HepG2 (cell line): Measurements from ENCODE around the gene FOXK2. TPM values are rescaled to one million over a fixed set of nuclear protein-coding genes. Genes with fewer than 3 reads are reported as not detected.
A peak's percentile ranks its signal among the peaks of the same experiment; 100 is the strongest.

ENCODE experiments used
- CBX2 ChIP-seq, 2 experiments: fragments of 200-600 bp in 1 of 2; sonication (generic); formaldehyde crosslinking in 1 of 2; IDR thresholded peaks; 2 replicates each; pipeline versions ENCODE4 v1.7.0 to v1.8.1; 2018 to 2022; ENCODE audit warnings: low read depth in 2 of 2, low read length in 1 of 2, mild to moderate bottlenecking in 1 of 2, missing genetic modification reagents in 1 of 2
- HOXA5 ChIP-seq: sonication (generic); formaldehyde crosslinking; IDR thresholded peaks from 2 replicates; pipeline ENCODE4 v1.4.0; 2020; ENCODE audit warnings: missing genetic modification reagents
- PITX1 ChIP-seq: sonication (generic); formaldehyde crosslinking; IDR thresholded peaks from 2 replicates; pipeline ENCODE4 v1.5.1; 2020; ENCODE audit warnings: mild to moderate bottlenecking, missing genetic modification reagents
- SP1 ChIP-seq, 2 experiments: fragments of 450-650 bp in 1 of 2; sonication (generic) in 1 of 2; formaldehyde crosslinking in 1 of 2; IDR thresholded peaks; 2 replicates each; pipeline versions ENCODE4 v1.4.0 to v1.6.1; 2016 to 2020; ENCODE audit warnings: missing genetic modification reagents in 1 of 2
- SP2 ChIP-seq: sonication (generic); formaldehyde crosslinking; IDR thresholded peaks from 2 replicates; pipeline ENCODE4 v1.5.1; 2020; ENCODE audit warnings: mild to moderate bottlenecking, missing genetic modification reagents
- ZNF10 ChIP-seq: sonication (generic); formaldehyde crosslinking; IDR thresholded peaks from 2 replicates; pipeline ENCODE4 v1.4.0; 2020; ENCODE audit warnings: mild to moderate bottlenecking, low read depth, missing genetic modification reagents, borderline replicate concordance
- ZNF343 ChIP-seq: sonication (generic); formaldehyde crosslinking; IDR thresholded peaks from 2 replicates; pipeline ENCODE4 v1.4.0; 2020; ENCODE audit warnings: mild to moderate bottlenecking, missing genetic modification reagents
- ZNF615 ChIP-seq: sonication (generic); formaldehyde crosslinking; IDR thresholded peaks from 2 replicates; pipeline ENCODE4 v1.5.0; 2020; ENCODE audit warnings: mild to moderate bottlenecking, missing genetic modification reagents, borderline replicate concordance
- ZNF644 ChIP-seq: IDR thresholded peaks from 2 replicates; pipeline ENCODE4 v1.6.1; 2016; ENCODE audit warnings: low read depth
- ZNF7 ChIP-seq: IDR thresholded peaks from 2 replicates; pipeline ENCODE4 v1.6.1; 2016; ENCODE audit warnings: missing biosample characterization, missing genetic modification reagents
- ZNF75D ChIP-seq: sonication (generic); formaldehyde crosslinking; IDR thresholded peaks from 2 replicates; pipeline ENCODE4 v1.8.1; 2023; ENCODE audit warnings: missing genetic modification reagents, mild to moderate bottlenecking, borderline replicate concordance
- polyA plus RNA-seq, 8 experiments: library from polyadenylated mRNA; depleted of rRNA in 3 of 8; stranded (reverse) in 7 of 8; unstranded in 1 of 8; fragments of >200 nt; fragmentation: Illumina TruSeq in 4 of 8; extraction: Trizol in 4 of 8; gene quantifications; 2 replicates each; pipeline versions ENCODE4 v1.2.1 to v1.2.3, GENCODE V29; 2011 to 2016; ENCODE audit warnings: low read depth in 4 of 8, missing spikeins in 1 of 8, mixed read lengths in 1 of 8; ENCODE audit not compliant: insufficient read depth in 1 of 8
- total RNA-seq, 5 experiments: library from RNA; depleted of rRNA; stranded (reverse); fragments of >200 nt; fragmentation: Illumina TruSeq; extraction: Trizol; gene quantifications; 2 replicates each; pipeline ENCODE4 v1.2.3, GENCODE V29; 2016; ENCODE audit warnings: low read depth in 1 of 5
- TF ChIP-seq, protein P1 (sequence below): IDR thresholded peaks from 2 replicates; pipeline ENCODE4 v1.6.1; 2016; ENCODE audit warnings: missing compliant biosample characterization, missing genetic modification reagents, borderline replicate concordance
- TF ChIP-seq, protein P2 (sequence below): sonication (generic); formaldehyde crosslinking; IDR thresholded peaks from 2 replicates; pipeline ENCODE4 v1.5.0; 2020; ENCODE audit warnings: missing genetic modification reagents
- TF ChIP-seq, protein P3 (sequence below): IDR thresholded peaks from 2 replicates; pipeline ENCODE4 v1.6.1; 2016; ENCODE audit warnings: missing genetic modification reagents, missing compliant biosample characterization
- TF ChIP-seq, protein P4 (sequence below): sonication (generic); formaldehyde crosslinking; IDR thresholded peaks from 2 replicates; pipeline ENCODE4 v1.4.0; 2020; ENCODE audit warnings: missing genetic modification reagents, mild to moderate bottlenecking, borderline replicate concordance
- TF ChIP-seq, protein P5 (sequence below): sonication (generic); formaldehyde crosslinking; IDR thresholded peaks from 2 replicates; pipeline ENCODE4 v1.8.0; 2022; ENCODE audit warnings: missing genetic modification reagents, mild to moderate bottlenecking, moderate library complexity, borderline replicate concordance
- TF ChIP-seq, protein P6 (sequence below): sonication (generic); formaldehyde crosslinking; IDR thresholded peaks from 2 replicates; pipeline ENCODE4 v1.9.0; 2022; ENCODE audit warnings: missing genetic modification reagents, mild to moderate bottlenecking, borderline replicate concordance

Gene FOXK2
- total and polyA plus RNA-seq, 2 of the 13 experiments (the other 11 are each of a cell fraction or from before 2014, with no cell fraction given): 67.1 to 67.2 TPM

DNA sequence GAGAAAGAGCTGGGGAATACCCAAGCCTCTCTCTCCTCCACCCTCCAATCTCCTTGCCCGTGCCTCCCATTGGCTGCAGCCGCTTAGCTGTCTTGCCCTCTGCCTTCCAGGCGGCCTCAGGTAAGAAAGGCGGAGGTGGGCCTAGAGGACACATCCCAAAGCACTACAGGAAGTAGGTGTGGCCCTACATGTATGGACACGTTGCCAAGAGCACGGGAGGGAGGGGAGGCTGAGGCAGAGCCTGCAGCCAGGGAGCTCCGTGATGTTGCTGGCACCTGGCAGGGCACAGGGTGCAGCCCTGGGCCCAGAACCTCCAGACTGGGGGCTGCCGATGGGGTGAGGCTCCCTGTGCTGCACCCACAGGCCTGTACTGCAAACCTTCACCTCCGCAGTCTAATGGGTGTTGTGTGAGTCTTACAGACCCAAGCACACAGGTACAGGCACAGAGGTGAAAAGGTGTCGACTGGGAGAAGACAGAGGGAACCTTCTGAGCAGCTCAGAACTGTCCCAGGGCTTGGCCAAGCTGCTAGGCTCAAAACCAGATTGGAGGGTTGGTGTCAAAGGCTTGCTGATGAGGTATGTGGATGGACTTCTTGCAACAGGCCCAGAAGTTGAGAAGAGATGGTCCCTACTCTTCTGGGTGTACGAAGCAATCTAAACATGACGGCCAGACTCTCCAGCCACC is 23.5 kb upstream of the FOXK2 start (continued):
- TF ChIP-seq, protein P1, sequence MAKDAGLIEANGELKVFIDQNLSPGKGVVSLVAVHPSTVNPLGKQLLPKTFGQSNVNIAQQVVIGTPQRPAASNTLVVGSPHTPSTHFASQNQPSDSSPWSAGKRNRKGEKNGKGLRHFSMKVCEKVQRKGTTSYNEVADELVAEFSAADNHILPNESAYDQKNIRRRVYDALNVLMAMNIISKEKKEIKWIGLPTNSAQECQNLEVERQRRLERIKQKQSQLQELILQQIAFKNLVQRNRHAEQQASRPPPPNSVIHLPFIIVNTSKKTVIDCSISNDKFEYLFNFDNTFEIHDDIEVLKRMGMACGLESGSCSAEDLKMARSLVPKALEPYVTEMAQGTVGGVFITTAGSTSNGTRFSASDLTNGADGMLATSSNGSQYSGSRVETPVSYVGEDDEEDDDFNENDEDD: peak; percentile 21; the same call in 1 of the 2 replicates
- TF ChIP-seq ZNF343: peak; percentile 74; the same call in 1 of the 2 replicates
- TF ChIP-seq, protein P2, sequence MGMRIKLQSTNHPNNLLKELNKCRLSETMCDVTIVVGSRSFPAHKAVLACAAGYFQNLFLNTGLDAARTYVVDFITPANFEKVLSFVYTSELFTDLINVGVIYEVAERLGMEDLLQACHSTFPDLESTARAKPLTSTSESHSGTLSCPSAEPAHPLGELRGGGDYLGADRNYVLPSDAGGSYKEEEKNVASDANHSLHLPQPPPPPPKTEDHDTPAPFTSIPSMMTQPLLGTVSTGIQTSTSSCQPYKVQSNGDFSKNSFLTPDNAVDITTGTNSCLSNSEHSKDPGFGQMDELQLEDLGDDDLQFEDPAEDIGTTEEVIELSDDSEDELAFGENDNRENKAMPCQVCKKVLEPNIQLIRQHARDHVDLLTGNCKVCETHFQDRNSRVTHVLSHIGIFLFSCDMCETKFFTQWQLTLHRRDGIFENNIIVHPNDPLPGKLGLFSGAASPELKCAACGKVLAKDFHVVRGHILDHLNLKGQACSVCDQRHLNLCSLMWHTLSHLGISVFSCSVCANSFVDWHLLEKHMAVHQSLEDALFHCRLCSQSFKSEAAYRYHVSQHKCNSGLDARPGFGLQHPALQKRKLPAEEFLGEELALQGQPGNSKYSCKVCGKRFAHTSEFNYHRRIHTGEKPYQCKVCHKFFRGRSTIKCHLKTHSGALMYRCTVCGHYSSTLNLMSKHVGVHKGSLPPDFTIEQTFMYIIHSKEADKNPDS (CRISPR knock-in tag): 0 out of 2 replicates have a peak, but pooled peaks have one; percentile 32
- no peak for TF ChIP-seq CBX2 (IDR thresholded peaks at IDR 0.05; ENCODE audit: low read depth, low read length)
- no peak for TF ChIP-seq CBX2 (CRISPR knock-in tag; IDR thresholded peaks at IDR 0.05; ENCODE audit: low read depth)
- TF ChIP-seq SP2 (CRISPR knock-in tag): no peak
- TF ChIP-seq ZNF10 (CRISPR knock-in tag): no peak
- TF ChIP-seq ZNF7 (CRISPR knock-in tag): no peak
- TF ChIP-seq SP1 (IDR thresholded peaks at IDR 0.05): no peak
- no peak for TF ChIP-seq SP1 (CRISPR knock-in tag; IDR thresholded peaks at IDR 0.05)
- TF ChIP-seq PITX1 (CRISPR knock-in tag): peak; percentile 0; the same call in 1 of the 2 replicates
- no peak for TF ChIP-seq HOXA5 (CRISPR knock-in tag)
- no peak for TF ChIP-seq ZNF75D (CRISPR knock-in tag)
- TF ChIP-seq ZNF644 (CRISPR knock-in tag): no peak; the same call in 1 of the 2 replicates
- TF ChIP-seq, protein P3, sequence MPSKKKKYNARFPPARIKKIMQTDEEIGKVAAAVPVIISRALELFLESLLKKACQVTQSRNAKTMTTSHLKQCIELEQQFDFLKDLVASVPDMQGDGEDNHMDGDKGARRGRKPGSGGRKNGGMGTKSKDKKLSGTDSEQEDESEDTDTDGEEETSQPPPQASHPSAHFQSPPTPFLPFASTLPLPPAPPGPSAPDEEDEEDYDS (CRISPR knock-in tag): no peak
- TF ChIP-seq, protein P4, sequence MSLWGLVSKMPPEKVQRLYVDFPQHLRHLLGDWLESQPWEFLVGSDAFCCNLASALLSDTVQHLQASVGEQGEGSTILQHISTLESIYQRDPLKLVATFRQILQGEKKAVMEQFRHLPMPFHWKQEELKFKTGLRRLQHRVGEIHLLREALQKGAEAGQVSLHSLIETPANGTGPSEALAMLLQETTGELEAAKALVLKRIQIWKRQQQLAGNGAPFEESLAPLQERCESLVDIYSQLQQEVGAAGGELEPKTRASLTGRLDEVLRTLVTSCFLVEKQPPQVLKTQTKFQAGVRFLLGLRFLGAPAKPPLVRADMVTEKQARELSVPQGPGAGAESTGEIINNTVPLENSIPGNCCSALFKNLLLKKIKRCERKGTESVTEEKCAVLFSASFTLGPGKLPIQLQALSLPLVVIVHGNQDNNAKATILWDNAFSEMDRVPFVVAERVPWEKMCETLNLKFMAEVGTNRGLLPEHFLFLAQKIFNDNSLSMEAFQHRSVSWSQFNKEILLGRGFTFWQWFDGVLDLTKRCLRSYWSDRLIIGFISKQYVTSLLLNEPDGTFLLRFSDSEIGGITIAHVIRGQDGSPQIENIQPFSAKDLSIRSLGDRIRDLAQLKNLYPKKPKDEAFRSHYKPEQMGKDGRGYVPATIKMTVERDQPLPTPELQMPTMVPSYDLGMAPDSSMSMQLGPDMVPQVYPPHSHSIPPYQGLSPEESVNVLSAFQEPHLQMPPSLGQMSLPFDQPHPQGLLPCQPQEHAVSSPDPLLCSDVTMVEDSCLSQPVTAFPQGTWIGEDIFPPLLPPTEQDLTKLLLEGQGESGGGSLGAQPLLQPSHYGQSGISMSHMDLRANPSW (CRISPR knock-in tag): no peak
- TF ChIP-seq, protein P5, sequence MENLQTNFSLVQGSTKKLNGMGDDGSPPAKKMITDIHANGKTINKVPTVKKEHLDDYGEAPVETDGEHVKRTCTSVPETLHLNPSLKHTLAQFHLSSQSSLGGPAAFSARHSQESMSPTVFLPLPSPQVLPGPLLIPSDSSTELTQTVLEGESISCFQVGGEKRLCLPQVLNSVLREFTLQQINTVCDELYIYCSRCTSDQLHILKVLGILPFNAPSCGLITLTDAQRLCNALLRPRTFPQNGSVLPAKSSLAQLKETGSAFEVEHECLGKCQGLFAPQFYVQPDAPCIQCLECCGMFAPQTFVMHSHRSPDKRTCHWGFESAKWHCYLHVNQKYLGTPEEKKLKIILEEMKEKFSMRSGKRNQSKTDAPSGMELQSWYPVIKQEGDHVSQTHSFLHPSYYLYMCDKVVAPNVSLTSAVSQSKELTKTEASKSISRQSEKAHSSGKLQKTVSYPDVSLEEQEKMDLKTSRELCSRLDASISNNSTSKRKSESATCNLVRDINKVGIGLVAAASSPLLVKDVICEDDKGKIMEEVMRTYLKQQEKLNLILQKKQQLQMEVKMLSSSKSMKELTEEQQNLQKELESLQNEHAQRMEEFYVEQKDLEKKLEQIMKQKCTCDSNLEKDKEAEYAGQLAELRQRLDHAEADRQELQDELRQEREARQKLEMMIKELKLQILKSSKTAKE: no peak
- TF ChIP-seq ZNF615: 0 out of 2 replicates have a peak, but pooled peaks have one; percentile 16
- TF ChIP-seq, protein P6, sequence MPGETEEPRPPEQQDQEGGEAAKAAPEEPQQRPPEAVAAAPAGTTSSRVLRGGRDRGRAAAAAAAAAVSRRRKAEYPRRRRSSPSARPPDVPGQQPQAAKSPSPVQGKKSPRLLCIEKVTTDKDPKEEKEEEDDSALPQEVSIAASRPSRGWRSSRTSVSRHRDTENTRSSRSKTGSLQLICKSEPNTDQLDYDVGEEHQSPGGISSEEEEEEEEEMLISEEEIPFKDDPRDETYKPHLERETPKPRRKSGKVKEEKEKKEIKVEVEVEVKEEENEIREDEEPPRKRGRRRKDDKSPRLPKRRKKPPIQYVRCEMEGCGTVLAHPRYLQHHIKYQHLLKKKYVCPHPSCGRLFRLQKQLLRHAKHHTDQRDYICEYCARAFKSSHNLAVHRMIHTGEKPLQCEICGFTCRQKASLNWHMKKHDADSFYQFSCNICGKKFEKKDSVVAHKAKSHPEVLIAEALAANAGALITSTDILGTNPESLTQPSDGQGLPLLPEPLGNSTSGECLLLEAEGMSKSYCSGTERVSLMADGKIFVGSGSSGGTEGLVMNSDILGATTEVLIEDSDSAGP: peak; percentile 73; the same call in 1 of the 2 replicates
